Epithelial cell of proximal tubule (primary cell): ENCODE data around the gene DNAJC27. TPM values are rescaled to one million over a fixed set of nuclear protein-coding genes. Genes with fewer than 3 reads are reported as not detected.
"Not testable (repeated sequence)": the region's sequence is repeated elsewhere in the genome, so short reads cannot be mapped to it uniquely, and the experiment has no call there.

ENCODE experiments used
- DNase-seq: peaks from one replicate; pipeline ENCODE4 v3.0.0-alpha.2; 2011; ENCODE audit warnings: low read depth
- H3K4me3 ChIP-seq: 2 replicates; pipeline ENCODE4 v1.5.1; 2011; ENCODE audit warnings: low read depth, mild to moderate bottlenecking, low read length
- CTCF ChIP-seq: conservative IDR thresholded peaks from 2 replicates; pipeline ENCODE4 v1.5.1; 2012; ENCODE audit warnings: low read depth, mild to moderate bottlenecking, low read length
- total RNA-seq: library from RNA; depleted of rRNA; stranded (reverse); fragments of >200 nt; gene quantifications from 2 replicates; pipeline ENCODE4 v1.2.3, GENCODE V29; 2015

DNAJC27 gene
- 2.1 and 2.2 TPM in 2 replicates for total RNA-seq

DNA sequence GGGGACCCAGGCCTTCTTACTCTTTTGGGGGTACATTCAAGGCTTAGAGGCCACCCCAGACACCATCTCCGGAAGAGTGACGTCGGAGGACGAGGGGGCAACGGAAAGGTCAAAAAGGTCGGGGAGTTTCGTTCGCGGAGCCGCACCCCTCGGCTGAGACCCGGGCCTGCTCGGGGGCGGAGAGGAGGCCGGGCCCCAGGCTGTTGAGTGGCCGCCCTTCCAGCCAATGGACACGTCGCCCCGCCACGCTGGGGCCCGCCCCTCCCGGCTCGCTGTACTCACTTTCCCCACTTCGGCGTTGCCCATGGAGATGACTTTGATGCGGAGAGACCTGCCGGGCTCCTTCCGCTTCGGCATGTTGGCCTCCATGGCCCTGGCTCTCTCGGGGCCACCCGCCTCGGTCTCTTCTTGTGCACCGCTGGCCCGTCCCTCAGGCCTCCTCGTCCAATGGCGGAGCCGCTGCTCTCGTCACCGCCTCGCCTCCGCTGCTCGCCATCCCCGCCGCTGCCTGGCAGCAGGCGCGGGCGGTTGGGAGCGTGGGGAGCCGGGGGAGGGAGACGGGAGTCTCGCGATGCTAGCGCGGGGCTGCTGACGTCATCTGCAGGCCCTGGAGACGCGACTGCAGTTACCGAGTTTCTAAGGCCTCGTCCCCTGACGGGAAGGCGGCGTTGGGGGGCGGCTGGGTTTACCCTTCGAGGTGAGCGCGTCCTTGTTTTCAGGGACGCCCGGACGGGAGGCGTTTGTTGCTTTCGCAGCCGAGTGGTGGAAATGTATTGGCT lies at the start of gene DNAJC27:
Gene DNAJC27, minus strand, starts transcription at position 420 of the 779 bp plus-strand sequence. Its CDS starts 51 bp downstream, at position 369.
- peak within 1 kb of the TSS; percentile 92 for H3K4me3 ChIP-seq
- peak; percentile 61 for DNase-seq
- TF ChIP-seq CTCF = no peak

DNA sequence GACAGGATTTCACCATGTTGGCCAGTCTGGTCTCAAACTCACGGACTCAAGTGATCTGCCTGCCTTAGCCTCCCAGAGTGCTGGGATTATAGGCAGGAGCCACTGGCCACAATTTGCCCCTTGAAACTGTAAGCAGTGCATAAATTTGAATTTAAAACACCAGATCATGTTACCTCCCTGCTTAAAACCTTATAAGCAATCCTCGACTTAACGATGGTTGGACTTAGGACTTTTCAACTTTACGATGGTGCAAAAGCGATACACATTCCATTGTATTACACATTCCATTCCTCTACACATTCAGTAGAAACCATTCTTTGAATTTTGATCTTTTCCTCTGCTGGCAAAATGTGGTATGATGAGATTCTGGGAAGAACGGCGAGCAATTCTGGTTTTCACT lies 46.9 kb upstream of the DNAJC27 start:
- TF ChIP-seq CTCF = no peak
- no peak for DNase-seq
- H3K4me3 ChIP-seq = no peak overlapping the region

- no peak for TF ChIP-seq CTCF
- DNase-seq = no peak
- no peak overlapping the region for H3K4me3 ChIP-seq
Measured at GRCh38 chr2:25014631-25015030, 42.9 kb upstream of the DNAJC27 start.

DNA sequence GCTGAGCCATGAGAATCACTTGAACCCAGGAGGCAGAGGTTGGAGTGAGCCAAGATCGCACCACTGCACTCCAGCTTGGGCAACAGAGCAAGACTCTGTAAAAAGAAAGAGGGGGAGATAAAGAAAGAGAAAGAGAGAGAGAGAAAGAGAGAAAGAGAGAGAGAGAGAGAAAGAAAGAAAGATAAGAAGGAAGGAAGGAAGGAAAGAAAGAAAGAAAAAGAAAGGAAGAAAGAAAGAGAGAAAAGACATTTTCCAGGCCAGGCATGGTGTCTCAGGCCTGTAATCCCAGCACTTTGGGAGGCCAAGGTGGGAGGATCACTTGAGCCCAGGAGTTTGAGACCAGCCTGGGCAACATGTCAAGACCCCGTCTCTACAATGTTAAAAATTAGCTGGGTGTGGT lies 39.6 kb upstream of the DNAJC27 start:
- H3K4me3 ChIP-seq, DNase-seq: not testable (repeated sequence)

DNA sequence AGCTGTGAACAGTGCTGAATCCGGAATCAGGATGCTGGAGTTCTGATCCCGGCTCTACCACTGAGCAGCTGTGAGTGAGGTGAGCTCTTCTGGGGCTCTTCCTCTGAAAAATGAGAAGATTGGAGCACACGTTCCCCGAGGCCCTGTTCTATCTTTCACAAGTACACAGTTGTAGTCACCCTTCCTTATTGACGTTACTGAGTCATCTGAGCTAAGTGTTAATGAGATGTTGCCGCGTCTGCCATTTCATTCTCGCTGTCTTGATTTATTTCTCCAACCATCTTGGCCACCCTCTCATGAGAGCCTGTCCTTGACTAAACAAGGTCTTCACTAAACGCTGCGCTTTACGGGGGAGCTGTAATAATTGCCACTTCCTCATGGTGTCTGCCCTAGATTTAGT lies 38.2 kb upstream of the DNAJC27 start:
- TF ChIP-seq CTCF = no peak
- DNase-seq = no peak
- H3K4me3 ChIP-seq = no peak overlapping the region

DNA sequence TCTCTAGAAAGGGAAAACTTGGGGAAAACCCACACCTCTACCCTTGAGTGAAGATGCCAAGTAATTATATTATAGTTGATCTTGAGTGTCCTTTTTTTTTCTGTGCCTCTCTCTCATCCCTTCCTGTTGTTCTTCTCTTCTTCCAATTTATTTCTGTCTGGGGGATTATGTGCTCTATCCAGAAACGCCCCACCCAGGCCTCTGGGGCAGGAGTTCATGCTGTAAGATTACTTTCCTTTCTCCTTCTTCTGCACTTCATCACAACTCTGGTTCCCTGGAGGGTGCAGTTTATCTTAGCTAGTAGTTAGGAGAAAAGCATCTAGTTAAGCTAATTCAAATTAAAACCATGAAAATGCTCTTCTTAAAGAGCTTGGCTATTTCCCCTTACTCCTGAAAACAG lies 30.3 kb upstream of the DNAJC27 start:
- TF ChIP-seq CTCF = no peak
- no peak for DNase-seq
- H3K4me3 ChIP-seq = no peak overlapping the region

GRCh38 chr2:25001325-25001637 lies 29.5 kb upstream of the DNAJC27 start:
- no peak overlapping the region for H3K4me3 ChIP-seq
- no peak for DNase-seq
- no peak for TF ChIP-seq CTCF
